ENCODE results near the gene IRF5.

DNA sequence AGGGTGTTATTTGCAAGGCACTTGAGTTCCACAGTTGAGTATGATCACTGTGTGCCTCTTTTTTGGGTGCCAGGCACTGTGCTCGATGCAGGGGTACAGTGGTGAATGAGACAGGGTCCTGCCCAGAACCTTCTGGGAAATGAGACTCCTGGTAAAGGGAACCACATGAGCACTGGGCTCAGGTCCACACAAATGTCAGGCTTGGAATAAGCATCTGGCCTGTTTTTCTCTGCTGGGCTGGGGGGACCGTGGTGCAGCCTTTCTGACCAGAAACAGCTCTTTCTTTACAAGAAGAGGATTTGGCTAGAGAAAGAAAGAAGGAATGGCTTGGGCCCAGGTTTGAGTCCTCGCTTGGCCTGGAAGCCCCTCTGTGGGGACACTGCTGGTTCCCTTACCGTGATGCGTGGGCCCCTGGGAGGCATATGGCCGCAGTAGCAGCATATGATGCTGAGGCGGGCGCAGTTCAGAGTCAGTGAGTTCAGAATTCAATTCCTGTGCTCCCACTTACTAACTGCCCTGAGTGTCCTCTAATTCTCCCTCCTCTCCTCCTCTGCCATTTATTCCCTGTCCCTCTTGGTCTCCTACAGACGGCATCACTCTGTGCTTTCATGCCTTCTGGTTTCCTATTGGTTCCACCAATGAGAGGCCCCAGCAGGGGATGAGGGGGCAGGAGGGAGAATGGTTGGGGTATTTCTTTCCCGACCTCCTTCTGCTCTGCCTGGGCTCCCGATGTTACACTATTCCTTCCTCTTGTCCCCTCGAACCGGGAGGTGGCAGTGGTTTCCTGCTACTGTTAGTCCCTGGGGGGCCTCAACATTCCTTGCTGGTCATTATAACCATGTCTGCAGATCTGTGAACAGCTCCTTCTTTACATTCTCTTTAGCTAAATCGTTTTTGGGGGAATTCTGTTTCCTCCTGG lies 17.6 kb upstream of the IRF5 start:
- TF ChIP-seq, protein P1, sequence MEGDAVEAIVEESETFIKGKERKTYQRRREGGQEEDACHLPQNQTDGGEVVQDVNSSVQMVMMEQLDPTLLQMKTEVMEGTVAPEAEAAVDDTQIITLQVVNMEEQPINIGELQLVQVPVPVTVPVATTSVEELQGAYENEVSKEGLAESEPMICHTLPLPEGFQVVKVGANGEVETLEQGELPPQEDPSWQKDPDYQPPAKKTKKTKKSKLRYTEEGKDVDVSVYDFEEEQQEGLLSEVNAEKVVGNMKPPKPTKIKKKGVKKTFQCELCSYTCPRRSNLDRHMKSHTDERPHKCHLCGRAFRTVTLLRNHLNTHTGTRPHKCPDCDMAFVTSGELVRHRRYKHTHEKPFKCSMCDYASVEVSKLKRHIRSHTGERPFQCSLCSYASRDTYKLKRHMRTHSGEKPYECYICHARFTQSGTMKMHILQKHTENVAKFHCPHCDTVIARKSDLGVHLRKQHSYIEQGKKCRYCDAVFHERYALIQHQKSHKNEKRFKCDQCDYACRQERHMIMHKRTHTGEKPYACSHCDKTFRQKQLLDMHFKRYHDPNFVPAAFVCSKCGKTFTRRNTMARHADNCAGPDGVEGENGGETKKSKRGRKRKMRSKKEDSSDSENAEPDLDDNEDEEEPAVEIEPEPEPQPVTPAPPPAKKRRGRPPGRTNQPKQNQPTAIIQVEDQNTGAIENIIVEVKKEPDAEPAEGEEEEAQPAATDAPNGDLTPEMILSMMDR (IDR thresholded peaks at IDR 0.05), result no peak
- TF ChIP-seq POLR2A (IDR thresholded peaks at IDR 0.05), result no peak
